ENCODE measurements around the gene WASHC2A.
"Not testable (repeated sequence)": the region's sequence is repeated elsewhere in the genome, so short reads cannot be mapped to it uniquely, and the experiment has no call there.

The WASHC2A gene

DNA sequence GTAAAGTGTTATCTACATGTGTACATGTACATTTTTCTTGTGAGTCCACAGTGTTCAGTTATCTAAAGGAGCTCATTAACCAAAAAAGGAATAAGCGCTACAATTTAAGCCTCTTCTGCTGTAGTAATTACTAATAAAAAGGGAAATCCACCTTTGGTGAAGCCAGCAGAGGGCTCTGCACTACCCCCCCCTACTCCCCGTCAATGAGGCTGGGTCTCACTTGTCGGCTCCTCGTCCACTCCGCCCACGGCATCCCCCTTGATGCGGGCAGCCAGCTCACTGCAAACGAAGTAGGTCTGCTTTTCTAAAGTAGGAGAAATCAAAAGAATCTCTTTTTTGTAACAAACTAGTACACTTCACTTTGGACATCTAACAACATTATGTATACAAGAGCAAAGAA is 4.7 kb upstream of the WASHC2A start:
- peak; percentile 10 for DNase-seq (ENCODE audit: low spot score)
- TF ChIP-seq, protein P1, sequence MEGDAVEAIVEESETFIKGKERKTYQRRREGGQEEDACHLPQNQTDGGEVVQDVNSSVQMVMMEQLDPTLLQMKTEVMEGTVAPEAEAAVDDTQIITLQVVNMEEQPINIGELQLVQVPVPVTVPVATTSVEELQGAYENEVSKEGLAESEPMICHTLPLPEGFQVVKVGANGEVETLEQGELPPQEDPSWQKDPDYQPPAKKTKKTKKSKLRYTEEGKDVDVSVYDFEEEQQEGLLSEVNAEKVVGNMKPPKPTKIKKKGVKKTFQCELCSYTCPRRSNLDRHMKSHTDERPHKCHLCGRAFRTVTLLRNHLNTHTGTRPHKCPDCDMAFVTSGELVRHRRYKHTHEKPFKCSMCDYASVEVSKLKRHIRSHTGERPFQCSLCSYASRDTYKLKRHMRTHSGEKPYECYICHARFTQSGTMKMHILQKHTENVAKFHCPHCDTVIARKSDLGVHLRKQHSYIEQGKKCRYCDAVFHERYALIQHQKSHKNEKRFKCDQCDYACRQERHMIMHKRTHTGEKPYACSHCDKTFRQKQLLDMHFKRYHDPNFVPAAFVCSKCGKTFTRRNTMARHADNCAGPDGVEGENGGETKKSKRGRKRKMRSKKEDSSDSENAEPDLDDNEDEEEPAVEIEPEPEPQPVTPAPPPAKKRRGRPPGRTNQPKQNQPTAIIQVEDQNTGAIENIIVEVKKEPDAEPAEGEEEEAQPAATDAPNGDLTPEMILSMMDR (IDR thresholded peaks at IDR 0.05; ENCODE audit: borderline replicate concordance, control extremely low read depth, extremely low read depth, insufficient read depth, missing control alignments), result peak; percentile 5
- in situ Hi-C loops (cut with MboI; ENCODE audit: low sequenced_read_pairs, unreplicated experiment), result no loop called here

DNA sequence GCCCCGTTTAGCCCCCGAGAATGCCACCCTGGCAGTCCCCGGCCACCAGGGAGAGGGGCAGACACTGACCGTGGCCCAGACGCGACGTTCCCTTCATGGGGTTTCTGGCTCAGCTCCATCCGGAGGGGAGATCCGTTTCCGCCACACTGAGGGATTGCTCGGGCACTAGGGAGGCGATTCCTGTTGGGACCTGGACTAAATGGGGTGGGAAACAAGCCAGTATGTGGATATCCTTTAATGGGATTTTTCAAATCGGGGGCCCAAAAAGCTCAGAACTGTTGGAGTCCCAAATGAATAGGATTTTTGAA is 552 bp downstream of the WASHC2A start:
- in situ Hi-C loops (cut with MboI; ENCODE audit: low sequenced_read_pairs, unreplicated experiment); DNase-seq (ENCODE audit: low spot score): not testable (repeated sequence)

DNA sequence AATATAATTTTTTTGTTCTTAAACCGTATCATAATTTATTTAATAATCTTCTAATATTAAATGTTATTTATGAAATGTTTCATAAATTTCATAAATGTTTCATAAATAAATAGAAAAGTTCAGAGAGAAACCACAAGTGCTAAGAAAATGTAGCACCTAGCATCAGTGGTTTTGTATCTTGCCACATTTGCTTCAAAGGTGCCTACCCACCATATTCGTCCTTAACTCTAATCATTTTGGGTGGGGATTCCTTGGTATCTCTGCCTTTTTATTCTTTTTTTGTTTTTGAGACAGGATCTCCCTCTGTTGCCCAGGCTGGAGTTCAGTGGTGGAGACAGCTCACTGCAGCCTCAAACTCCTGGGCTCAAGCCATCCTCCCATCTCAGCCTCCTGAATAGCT is 7.4 kb downstream of the WASHC2A start:
- DNase-seq (ENCODE audit: low spot score); in situ Hi-C loops (cut with MboI; ENCODE audit: low sequenced_read_pairs, unreplicated experiment): not testable (repeated sequence)

DNA sequence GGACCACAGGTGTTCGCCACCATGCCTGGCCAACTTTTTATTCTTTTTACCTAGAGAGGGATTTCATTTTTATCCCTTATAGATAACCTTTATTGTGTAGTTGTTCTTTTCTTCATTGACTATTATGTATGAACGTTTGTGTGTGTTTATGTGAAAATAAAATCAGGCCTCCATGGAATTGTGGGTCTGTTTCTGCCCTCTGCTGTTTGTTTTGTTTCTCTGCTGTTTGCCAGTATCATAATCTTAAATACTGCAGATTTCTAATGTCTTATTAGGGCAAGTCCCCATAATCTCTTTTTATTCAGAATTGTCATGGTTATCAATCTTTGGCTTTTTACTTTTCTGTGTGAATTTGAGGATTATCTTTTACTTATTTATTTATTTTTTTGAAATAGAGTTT is 7.8 kb downstream of the WASHC2A start:
- DNase-seq (ENCODE audit: low spot score); in situ Hi-C loops (cut with MboI; ENCODE audit: low sequenced_read_pairs, unreplicated experiment): not testable (repeated sequence)

DNA sequence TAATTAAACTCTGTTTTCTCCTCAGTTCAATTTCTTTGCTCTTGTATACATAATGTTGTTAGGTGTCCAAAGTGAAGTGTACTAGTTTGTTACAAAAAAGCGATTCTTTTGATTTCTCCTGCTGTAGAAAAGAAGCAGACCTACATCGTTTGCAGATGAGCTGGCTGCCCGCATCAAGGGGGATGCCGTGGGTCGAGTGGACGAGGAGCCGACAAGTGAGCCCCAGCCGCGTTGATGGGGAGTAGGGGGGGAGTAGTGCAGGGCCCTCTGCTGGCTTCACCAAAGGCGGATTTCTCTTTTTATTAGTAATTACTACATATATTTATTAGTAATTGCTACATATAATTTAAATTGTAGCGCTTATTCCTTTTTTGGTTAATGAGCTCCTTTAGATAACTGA is 23.6 kb downstream of the WASHC2A start:
- in situ Hi-C loops (cut with MboI; ENCODE audit: low sequenced_read_pairs, unreplicated experiment); DNase-seq (ENCODE audit: low spot score): not testable (repeated sequence)

DNA sequence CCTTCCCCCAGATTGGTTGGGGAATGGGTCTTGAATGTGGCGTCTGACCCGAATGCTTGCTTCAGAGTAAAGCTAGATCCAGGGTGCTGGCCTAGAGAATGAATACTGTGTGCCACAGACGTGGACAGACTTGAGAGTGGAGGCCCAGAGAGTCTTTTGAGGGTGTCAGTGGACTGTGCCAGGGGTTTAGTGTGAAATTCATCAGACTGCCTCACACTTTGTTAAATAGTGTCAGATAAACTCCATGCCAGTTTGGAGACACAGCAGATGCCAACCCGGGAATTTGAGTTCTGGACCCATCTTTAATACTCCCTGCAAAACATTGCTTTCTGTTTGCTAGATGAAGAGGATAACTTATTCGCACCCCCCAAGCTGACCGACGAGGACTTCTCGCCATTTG is 25.2 kb downstream of the WASHC2A start:
- in situ Hi-C loops (cut with MboI; ENCODE audit: low sequenced_read_pairs, unreplicated experiment); DNase-seq (ENCODE audit: low spot score): not testable (repeated sequence)

DNA sequence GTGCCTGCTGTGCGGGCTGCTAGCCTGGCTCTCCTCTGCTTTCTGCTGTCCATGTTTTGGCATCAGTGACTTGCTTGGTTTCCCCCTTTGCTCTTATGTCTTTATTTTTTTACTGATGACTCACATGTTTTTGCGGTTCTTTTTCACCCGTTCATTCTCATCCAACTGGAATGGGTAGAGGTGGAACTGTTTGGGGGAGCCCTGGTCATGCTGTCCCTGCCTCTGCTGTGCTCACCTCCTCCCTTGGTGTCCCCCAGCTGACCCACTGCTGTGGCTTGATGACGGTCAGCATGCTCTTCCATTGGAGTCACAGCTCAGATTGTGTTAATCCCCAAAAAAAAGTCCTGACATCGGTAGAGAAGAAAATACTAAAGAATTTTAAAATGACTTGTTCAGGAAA is 26.9 kb downstream of the WASHC2A start:
- in situ Hi-C loops (cut with MboI; ENCODE audit: low sequenced_read_pairs, unreplicated experiment); DNase-seq (ENCODE audit: low spot score): not testable (repeated sequence)

DNA sequence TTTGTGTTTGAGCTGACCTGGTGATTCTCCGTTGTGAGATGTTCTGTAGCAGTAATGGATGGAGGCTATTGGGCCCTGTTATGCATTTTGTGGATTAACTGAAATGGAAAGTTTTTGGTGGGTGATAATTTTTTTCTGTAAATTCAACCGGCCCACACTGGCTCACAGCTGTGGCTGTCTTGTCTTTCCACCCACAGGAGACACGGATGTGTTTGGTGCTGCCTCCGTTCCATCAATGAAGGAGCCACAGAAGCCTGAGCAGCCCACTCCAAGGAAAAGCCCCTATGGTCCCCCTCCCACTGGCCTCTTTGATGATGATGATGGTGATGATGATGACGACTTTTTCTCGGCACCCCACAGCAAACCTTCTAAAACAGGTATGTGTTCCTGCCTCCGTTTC is 27.6 kb downstream of the WASHC2A start:
- in situ Hi-C loops (cut with MboI; ENCODE audit: low sequenced_read_pairs, unreplicated experiment); DNase-seq (ENCODE audit: low spot score): not testable (repeated sequence)

DNA sequence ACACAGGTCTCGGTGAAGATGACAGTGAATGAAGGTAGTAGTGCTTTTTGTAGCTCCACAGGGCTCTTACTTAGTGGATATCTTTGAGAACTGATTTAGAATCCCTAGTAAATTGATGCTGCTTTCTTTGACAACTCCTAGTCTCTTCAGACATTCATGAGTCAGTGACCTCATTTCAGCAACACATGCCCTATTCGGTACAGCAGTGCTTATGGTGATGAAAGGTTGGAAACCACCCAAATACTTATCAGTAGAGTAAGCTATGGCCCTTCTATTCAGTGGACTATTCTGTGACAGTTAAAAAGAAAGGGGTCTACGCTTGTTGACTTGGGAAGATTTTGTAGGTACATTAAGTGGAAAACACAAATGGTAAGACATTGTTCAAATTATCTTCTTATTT is 29.0 kb downstream of the WASHC2A start:
- in situ Hi-C loops (cut with MboI; ENCODE audit: low sequenced_read_pairs, unreplicated experiment); DNase-seq (ENCODE audit: low spot score): not testable (repeated sequence)

DNA sequence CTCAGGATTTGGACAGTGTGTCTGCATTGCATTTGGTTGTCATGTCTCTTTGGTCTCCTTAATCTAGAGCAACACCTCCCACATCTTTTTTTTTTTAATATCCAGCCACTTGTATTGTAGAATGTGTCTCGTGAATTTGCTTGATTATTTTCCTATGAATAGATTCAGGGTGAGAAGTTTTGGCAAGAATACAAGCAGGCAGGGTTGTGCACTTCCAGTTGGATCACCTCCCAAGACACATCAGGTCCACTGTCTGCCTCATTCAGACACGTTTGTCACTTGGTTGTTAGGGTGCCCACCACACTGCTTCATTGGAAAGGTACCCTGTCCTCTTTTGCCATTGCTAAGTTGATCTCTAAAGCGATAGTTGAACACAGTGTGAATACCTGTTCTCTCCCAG is 30.9 kb downstream of the WASHC2A start:
- in situ Hi-C loops (cut with MboI; ENCODE audit: low sequenced_read_pairs, unreplicated experiment); DNase-seq (ENCODE audit: low spot score): not testable (repeated sequence)

DNA sequence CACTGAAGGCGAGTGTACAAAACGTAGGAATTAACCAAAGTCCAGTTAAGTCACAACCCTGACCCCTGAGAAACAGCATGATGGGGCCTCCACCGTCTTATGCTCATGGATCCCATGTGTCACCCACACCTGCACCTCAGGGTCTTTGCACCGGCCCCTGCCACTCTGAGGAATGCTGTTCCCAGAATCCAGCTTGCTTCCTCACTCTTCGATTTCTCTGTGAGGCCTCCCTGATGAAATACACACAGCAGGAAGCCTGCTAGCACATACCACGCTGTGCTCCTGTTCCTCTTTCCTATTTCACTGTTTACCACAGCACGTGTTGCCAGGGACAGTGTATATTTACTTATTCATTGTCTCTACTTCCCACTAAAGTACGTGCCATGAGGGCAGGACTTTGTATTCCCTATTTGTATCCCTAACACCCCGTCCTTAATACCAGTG is 33.4 kb downstream of the WASHC2A start:
- DNase-seq (ENCODE audit: low spot score); in situ Hi-C loops (cut with MboI; ENCODE audit: low sequenced_read_pairs, unreplicated experiment): not testable (repeated sequence)

DNA sequence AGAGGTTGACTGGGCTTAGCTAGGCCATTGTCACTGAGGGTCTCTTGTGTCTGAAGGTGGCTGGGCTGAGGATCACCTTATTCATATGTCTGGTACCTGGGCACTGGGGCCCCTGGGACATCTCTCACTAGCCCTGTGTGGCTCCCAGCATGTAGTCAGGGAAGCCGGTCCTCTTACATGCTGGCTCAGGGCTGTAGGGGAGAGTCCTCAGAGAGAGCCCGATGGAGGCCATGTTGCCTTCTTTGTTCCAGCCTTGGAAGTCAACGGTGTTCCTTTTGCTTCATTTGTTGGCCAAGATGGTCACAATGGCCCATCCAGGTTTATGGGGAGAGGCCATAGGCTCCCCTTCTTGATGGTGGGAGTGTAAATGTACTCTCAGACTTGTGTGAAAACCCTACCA is 34.0 kb downstream of the WASHC2A start:
- in situ Hi-C loops (cut with MboI; ENCODE audit: low sequenced_read_pairs, unreplicated experiment); DNase-seq (ENCODE audit: low spot score): not testable (repeated sequence)

DNA sequence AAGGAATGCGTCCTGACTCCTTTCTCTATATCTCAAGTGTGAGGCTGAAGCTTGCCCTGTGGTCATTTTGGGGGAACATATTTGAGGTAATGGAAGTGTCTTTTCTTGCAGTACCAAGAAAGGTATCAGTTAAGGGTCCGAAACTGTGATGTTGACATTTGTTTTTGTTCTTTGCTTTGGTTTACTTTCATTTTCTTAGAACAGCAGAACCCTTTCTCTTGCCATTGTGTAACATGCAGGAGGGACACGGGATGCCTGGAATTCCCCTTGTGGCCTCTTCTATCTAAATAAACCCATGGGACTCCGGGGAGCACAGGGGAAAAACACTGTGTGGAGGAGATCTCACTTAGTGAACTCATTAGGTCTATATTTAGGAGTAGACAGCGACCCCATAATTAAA is 34.5 kb downstream of the WASHC2A start:
- in situ Hi-C loops (cut with MboI; ENCODE audit: low sequenced_read_pairs, unreplicated experiment), result not testable (repeated sequence)
- peak; percentile 23 for DNase-seq (ENCODE audit: low spot score)

DNA sequence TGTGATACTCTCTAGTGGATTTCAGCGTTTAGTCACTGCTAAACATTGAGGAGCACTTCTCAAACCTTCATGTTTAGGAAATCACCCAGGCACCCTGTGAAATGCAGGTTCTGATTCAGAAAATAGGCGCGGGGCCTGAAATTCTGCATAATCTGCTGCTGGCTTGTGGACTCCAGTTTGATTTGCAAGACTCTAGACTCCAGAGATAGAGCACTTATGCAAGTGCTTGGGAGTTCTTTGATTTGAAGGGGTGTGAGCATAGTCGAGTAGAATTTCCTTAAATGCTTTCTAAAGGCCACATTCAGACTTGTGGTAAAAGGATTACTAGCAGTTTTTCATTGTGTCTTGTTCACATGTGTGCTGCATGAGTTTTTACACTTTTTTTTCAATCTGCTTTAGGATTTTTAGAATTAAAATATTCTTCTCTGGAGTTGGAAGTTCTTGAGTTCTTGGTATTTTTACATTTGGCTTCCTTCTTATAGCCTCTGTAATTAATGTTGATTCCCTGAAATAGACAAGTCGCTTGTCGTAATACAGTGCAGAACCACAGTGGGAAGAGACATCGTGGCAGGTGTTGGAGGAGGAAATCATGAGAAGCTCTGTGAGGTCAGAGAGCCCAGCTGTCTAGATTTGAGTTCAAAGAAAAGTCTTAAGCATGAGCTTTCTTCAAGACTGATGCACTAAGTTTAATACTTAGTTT is 41.4 kb downstream of the WASHC2A start:
- in situ Hi-C loops (cut with MboI; ENCODE audit: low sequenced_read_pairs, unreplicated experiment); DNase-seq (ENCODE audit: low spot score): not testable (repeated sequence)

DNA sequence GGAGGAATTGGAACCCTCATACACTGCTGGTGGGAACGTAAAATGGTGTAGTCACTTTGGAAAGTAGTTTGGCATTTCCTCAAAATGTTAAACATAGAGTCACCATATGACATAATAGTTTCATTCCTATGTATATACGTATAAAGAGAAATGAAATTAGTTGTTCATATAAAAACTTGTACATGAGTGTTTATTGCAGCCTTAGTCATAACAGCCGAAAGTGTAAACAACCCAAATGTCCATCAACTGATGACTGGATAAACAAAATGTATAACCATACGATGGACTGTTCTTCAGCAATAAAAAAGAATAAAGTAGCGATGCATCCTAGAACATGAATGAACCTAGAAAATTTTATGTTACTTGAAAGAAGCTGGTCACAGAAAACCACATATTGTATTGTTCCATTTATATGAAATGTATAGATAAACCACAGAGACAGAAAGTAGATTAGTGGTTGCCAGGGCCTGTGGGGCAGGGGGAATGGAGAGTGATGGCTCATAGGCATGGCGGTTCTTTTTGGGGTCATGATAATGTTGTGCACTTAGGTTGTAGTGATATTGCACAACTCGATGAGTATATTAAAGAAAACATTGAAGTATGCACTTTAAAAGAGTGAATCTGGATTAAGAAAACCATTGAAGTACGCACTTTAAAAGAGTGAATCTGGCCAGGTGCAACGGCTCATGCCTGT is 44.8 kb downstream of the WASHC2A start:
- in situ Hi-C loops (cut with MboI; ENCODE audit: low sequenced_read_pairs, unreplicated experiment); DNase-seq (ENCODE audit: low spot score): not testable (repeated sequence)

DNA sequence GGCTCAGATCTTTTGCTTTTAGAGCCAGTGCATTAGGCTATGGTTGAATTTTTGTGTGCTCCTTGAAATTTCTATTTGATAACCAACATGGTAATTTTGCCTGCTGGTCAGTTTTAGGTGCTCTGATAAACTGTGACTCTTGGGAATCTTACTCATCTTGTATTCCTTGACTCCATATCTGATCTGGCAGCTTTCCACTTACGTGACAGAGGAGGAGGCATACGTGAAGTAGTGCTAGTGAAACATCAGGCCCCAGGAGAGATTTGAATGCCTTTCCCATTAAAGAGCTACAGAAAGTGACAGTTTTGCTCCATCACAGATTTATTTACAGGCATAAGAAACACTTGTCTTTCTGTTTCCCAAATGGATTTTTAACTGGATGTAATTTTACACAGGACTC is 59.0 kb downstream of the WASHC2A start:
- DNase-seq (ENCODE audit: low spot score); in situ Hi-C loops (cut with MboI; ENCODE audit: low sequenced_read_pairs, unreplicated experiment): not testable (repeated sequence)

DNA sequence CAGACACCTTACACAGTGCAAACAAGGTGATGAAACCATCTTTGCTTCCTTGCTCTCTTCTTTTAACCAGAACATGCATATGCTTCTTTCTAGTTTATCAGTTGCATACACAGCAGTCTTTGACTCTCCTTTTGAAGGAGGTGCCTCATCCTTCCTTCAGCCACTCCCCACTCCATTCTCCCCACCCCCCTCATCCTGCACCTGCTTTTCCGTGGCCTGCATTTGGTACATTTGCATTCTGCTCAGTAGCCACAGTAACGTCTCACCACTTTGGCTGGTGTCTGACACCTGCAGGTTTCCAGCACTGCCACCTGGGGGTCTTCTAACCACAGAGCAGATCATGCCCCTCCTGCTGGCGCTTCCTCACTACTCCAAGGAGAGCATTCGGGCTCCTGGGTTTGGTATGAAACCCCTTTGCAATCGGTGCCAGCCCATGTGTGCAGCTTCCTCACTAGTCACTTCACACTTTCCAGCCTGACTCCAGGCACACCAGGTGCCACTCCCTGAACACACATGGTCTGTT is 60.1 kb downstream of the WASHC2A start:
- DNase-seq (ENCODE audit: low spot score); in situ Hi-C loops (cut with MboI; ENCODE audit: low sequenced_read_pairs, unreplicated experiment): not testable (repeated sequence)

Data from GM13976 (cell line).